A673 (cell line): ENCODE measurements around the gene CEP164.

Experiments used
- EZH2 ChIP-seq: fragments of 200-600 bp; sonication (generic); IDR thresholded peaks from 2 replicates; pipeline ENCODE4 v1.6.1; 2017; ENCODE audit warnings: borderline replicate concordance, low read depth, mild to moderate bottlenecking, mixed read lengths, antibody characterized with exemption, low read length; ENCODE audit not compliant: poor library complexity, severe bottlenecking
- TF ChIP-seq, protein P1 (sequence below): fragments of 300-800, 200-600 bp; sonication (generic); conservative IDR thresholded peaks from 2 replicates; pipeline ENCODE4 v1.5.1; 2017; ENCODE audit warnings: low read depth, mild to moderate bottlenecking, antibody characterized with exemption, low read length, moderate library complexity, mixed read lengths

DNA sequence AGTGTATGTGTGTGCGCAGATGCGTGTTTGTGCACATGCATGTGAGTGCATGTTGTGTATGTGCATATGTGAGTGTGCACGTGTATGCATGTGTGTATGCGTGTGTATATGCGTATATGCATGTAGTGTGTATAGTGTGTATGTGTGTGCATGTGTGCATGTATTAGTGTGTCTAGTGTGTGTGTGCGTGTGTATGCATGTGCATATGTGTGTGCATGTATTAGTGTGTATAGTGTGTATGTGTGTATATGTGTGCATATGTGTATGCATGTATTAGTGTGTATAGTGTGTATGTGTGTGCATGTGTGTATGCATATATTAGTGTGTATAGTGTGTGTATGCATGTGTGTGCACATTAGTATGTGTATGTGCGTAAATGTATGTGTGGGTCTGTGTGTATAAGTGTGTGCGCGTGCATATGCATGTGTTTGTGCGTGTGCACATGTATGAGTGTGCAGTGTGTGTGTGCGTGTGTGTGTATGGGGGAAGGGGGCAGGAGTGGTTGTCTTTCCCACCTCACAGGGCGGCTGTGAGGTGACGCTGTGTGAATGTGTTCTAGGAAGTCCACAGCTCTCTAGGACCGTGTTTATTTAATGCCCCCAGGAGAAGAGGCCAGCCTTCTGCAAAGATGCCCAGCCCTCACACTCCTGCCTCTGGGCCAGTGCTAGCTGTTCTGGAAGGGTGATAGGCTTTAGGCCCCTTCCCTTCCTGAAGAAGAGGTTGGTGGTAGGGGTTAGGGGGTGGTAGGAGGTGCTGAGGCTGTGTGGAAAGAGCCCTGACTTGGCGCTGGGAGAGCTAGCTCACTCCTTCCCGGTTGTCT is 114.6 kb downstream of the CEP164 start:
- TF ChIP-seq, protein P1, sequence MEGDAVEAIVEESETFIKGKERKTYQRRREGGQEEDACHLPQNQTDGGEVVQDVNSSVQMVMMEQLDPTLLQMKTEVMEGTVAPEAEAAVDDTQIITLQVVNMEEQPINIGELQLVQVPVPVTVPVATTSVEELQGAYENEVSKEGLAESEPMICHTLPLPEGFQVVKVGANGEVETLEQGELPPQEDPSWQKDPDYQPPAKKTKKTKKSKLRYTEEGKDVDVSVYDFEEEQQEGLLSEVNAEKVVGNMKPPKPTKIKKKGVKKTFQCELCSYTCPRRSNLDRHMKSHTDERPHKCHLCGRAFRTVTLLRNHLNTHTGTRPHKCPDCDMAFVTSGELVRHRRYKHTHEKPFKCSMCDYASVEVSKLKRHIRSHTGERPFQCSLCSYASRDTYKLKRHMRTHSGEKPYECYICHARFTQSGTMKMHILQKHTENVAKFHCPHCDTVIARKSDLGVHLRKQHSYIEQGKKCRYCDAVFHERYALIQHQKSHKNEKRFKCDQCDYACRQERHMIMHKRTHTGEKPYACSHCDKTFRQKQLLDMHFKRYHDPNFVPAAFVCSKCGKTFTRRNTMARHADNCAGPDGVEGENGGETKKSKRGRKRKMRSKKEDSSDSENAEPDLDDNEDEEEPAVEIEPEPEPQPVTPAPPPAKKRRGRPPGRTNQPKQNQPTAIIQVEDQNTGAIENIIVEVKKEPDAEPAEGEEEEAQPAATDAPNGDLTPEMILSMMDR = no peak
- no peak for TF ChIP-seq EZH2
